Activated T-helper 2 cell treated with anti-CD3 and anti-CD28 coated beads, Interferon-gamma antibody, Interleukin-2, Interleukin-4, amounts not matched to agents 10 μg/mL and 5 μg/mL and 100 μg/mL, durations not matched to agents 14 hours and 24 hours and 36 hours (primary cell): ENCODE results near the gene UNC5A. TPM values are rescaled to one million over a fixed set of nuclear protein-coding genes. Genes with fewer than 3 reads are reported as not detected.

Experiments used
- DNase-seq: peaks from one replicate; pipeline ENCODE4 v3.0.0; 2021; ENCODE audit warnings: low spot score
- H3K27ac Mint-ChIP-seq: one replicate; pipeline ENCODE4 v1.8.0; 2021; ENCODE audit warnings: mixed read lengths
- H3K27me3 Mint-ChIP-seq: one replicate; pipeline ENCODE4 v1.8.0; 2021; ENCODE audit warnings: low read depth, mixed read lengths
- H3K36me3 Mint-ChIP-seq: one replicate; pipeline ENCODE4 v1.8.0; 2021; ENCODE audit warnings: low read depth, mixed read lengths
- H3K4me1 Mint-ChIP-seq: one replicate; pipeline ENCODE4 v1.8.0; 2021; ENCODE audit warnings: low read depth, mixed read lengths
- H3K4me3 Mint-ChIP-seq: one replicate; pipeline ENCODE4 v1.8.0; 2021; ENCODE audit warnings: low read depth, mild to moderate bottlenecking, moderate library complexity, mixed read lengths
- H3K9me3 Mint-ChIP-seq: one replicate; pipeline ENCODE4 v1.8.0; 2021; ENCODE audit warnings: mixed read lengths
- intact Hi-C: fragments of 100-400 bp; cut with micrococcal nuclease; formaldehyde crosslinking; loops from one replicate; pipeline ENCODE4 v1.15.1; 2023
- total RNA-seq: library from RNA; stranded (reverse); gene quantifications from 2 replicates; pipeline ENCODE4 v1.2.3, GENCODE V29; 2022

The UNC5A gene
- total RNA-seq, 1 donor from 2014 or later, result not detected

DNA sequence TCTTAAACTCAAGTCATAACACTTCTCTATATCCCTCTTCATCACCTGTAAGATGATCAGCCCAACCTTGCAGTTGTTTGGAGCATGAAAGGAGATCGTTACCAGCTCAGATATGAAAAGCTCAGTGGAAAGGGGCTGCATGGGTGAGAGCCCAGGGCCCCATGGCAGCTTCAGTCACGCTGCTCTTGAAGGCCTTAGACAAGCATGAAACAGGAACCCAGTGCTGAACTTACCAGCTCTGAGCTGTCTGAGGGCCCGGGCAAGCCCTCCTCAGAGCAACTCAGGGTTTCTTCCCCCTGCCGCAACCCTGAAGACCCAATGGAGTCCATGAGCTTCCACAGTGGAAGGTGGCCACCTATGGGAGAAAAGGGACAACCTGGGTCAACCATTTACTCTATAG, 85.5 kb downstream of the UNC5A start:
- Mint-ChIP-seq H3K4me3 (no peak overlapping the region), H3K27me3 (peaks cover 6% of the 10 kb centered on the region), H3K9me3 (no peaks in the 10 kb centered on the region), H3K27ac (no peak overlapping the region), H3K4me1 (peaks cover 10% of the 10 kb centered on the region), H3K36me3 (peaks cover 4% of the 10 kb centered on the region)
- DNase-seq, result no peak
- intact Hi-C loops, result no loop called here

DNA sequence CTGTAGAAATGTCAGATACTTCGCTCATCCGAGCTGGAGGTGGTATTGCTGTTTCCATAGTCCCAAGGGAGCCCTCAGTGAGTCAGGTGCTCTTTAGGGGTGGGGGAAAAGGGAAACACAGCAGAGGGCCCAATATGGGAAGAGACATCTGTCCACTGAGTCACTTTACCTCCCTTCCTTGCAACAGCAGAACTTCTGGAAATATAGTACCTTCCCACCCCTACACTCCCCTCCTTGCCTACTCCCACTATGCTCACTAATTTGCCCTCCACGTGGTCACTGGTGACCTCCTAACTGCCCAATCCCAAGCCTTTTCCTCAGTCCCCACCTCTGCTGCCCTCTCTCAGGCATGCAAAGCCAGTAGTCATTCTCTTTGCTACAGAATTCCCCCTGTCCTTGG, 86.9 kb downstream of the UNC5A start:
- H3K27ac Mint-ChIP-seq, result no peak overlapping the region
- H3K9me3 Mint-ChIP-seq, result no peaks in the 10 kb centered on the region
- no peak for DNase-seq
- intact Hi-C loops, result no loop called here
- no peaks in the 10 kb centered on the region for H3K27me3 Mint-ChIP-seq
- H3K4me1 Mint-ChIP-seq, result peaks cover 17% of the 10 kb centered on the region
- peaks cover 11% of the 10 kb centered on the region for H3K36me3 Mint-ChIP-seq
- no peak overlapping the region for H3K4me3 Mint-ChIP-seq

DNA sequence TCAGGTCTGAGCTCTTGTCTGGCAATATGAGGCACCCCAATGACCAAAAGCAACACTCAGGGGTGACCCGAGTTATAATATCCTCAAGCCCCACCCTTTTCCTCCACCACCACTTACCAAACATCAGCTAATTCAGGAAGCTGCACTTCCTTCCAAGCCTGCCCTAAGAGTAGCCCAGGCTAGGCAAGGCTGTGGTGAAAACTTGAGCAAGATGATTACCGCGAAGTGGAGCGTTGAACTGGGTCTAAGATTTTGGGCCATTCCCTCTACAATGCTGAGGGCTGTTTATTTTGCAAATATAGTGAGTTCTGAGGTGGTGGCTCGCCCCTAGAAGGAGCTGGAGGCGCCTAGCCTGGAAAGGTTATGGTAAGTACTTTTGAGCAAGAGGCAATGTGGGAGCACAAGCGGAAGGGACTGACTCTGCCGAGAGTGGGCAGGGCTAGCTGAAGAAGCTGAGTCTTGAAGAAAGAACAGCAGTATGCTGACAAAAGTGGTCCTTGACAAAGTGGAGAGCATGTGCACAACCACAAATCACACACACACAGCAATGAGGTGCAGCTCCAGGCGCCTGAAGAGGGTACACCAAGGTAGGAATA, 89.0 kb downstream of the UNC5A start, which contains the start of gene HK3:
Gene HK3, minus strand, starts transcription at position 51 of the 596 bp plus-strand sequence. CDS start 3,187 bp downstream, outside the sequence.
- peaks cover 17% of the 10 kb centered on the region for H3K4me1 Mint-ChIP-seq
- no peak within 1 kb of the TSS for H3K4me3 Mint-ChIP-seq
- H3K27me3 Mint-ChIP-seq, result no peaks in the 10 kb centered on the region
- peaks cover 26% of the 10 kb centered on the region for H3K36me3 Mint-ChIP-seq
- intact Hi-C loops, result no loop called here
- H3K27ac Mint-ChIP-seq, result peak within 1 kb of the TSS; percentile 12
- no peaks in the 10 kb centered on the region for H3K9me3 Mint-ChIP-seq
- no peak for DNase-seq

DNA sequence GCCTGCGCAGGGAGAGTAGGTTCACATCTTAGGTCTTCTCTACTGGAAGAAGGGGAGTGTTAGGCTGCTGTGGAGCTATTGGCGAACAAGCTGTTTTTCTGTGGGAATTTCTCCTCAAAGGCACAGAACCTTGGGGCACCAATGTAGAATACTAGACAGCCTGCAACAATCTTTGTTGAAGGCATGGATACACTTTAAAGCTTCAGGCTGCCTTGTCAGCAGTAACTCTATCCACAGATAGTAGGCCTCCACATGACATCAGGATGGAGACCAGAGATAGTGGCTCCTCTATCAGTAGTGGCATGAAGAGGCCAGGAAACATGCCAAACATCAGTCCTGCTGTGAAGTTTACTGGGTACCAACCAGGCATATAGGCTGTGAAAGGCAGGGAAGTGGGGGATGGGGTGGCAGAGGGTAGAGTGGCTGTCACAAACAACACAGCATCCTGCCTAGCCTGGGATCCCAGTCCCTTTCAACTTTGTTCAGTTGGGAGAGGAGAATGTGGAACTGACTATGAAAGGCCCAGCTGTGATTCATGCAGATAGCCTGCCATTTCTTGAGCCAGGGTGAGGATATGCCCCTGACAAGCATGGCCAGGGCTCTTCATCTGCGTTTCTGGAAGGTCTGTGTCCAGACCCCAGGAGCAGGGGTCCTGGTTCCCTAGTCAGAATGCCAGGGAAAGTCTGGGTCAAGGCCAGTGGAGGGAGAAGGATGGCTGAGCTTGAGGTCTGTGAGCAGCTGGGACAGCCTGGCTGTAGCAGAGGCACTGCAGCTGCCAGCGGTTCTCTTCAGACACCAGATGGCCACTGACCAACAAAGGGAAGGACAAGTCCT, 89.8 kb downstream of the UNC5A start:
- intact Hi-C loops, result loop anchor here (5.0 kb wide), 1 partner anchor 57 kb away; no protein-coding TSS in a partner anchor
- Mint-ChIP-seq H3K9me3 (no peaks in the 10 kb centered on the region), H3K4me3 (no peak overlapping the region), H3K36me3 (peaks cover 32% of the 10 kb centered on the region), H3K27me3 (no peaks in the 10 kb centered on the region), H3K4me1 (peaks cover 17% of the 10 kb centered on the region), H3K27ac (no peak overlapping the region)
- no peak for DNase-seq

GRCh38 chr5:176900780-176901204, 90.4 kb downstream of the UNC5A start:
- DNase-seq, result no peak
- Mint-ChIP-seq H3K27me3 (no peaks in the 10 kb centered on the region), H3K36me3 (peaks cover 38% of the 10 kb centered on the region), H3K27ac (no peak overlapping the region), H3K9me3 (no peaks in the 10 kb centered on the region), H3K4me3 (no peak overlapping the region), H3K4me1 (peaks cover 17% of the 10 kb centered on the region)
- intact Hi-C loops, result loop anchor here (5.0 kb wide), 1 partner anchor 57 kb away; no protein-coding TSS in a partner anchor

GRCh38 chr5:176901260-176902101, 91.1 kb downstream of the UNC5A start:
- H3K27ac Mint-ChIP-seq, result peak overlapping the region; percentile 81
- intact Hi-C loops, result loop anchor here (5.0 kb wide), 1 partner anchor 56 kb away; no protein-coding TSS in a partner anchor
- no peaks in the 10 kb centered on the region for H3K9me3 Mint-ChIP-seq
- H3K4me1 Mint-ChIP-seq, result peaks cover 17% of the 10 kb centered on the region
- H3K27me3 Mint-ChIP-seq, result no peaks in the 10 kb centered on the region
- no peak for DNase-seq
- peaks cover 45% of the 10 kb centered on the region for H3K36me3 Mint-ChIP-seq
- H3K4me3 Mint-ChIP-seq, result no peak overlapping the region

- no peak for DNase-seq
- Mint-ChIP-seq H3K27me3 (no peaks in the 10 kb centered on the region), H3K27ac (peak overlapping the region; percentile 81), H3K9me3 (no peaks in the 10 kb centered on the region), H3K4me1 (peaks cover 17% of the 10 kb centered on the region), H3K36me3 (peaks cover 52% of the 10 kb centered on the region), H3K4me3 (no peak overlapping the region)
- intact Hi-C loops, result loop anchor here (5.0 kb wide), 1 partner anchor 55 kb away; no protein-coding TSS in a partner anchor
These were observed 91.9 kb downstream of the UNC5A start for GRCh38 chr5:176902102-176902814.

DNA sequence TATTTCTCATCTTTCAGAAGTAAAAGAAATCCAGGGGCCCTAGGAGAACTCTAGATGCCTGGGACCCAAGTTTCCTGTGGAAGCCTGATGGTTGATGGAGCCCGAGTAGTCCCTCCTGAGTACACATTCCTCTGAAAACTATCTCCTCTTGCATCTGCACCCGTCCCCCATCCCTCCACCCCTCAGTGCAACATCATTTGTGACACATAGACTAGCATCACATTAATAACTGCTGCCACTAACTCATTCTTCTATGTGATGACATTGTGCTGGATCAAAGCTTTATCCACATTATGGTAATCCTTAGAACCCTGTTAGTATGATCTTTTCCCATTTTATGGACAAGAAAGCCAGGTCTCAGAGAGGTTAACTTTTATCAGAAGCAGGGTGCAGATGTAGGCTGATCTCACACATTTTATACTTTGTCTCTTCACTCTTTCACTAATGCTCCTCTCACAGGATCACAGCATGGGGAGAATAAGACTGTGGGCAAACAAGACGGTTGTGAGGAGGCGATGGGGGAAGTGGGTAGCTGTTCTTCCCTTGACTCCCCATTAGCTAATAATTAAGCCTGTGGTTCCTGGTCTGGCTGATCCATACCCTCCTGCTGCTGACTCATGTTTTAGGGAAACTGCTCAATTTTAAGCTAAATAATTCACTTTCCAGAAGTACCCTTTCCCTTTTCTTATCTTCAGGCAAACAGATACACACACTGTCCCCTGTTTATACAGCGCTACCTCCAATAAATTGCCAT, 92.7 kb downstream of the UNC5A start:
- no peak overlapping the region for H3K4me3 Mint-ChIP-seq
- no peaks in the 10 kb centered on the region for H3K27me3 Mint-ChIP-seq
- H3K9me3 Mint-ChIP-seq, result no peaks in the 10 kb centered on the region
- H3K4me1 Mint-ChIP-seq, result peaks cover 17% of the 10 kb centered on the region
- DNase-seq, result no peak
- H3K36me3 Mint-ChIP-seq, result peaks cover 60% of the 10 kb centered on the region
- intact Hi-C loops, result loop anchor here (5.0 kb wide), 1 partner anchor 54 kb away; no protein-coding TSS in a partner anchor
- peak overlapping the region; percentile 39 for H3K27ac Mint-ChIP-seq

- Mint-ChIP-seq H3K27me3 (no peaks in the 10 kb centered on the region), H3K27ac (no peak overlapping the region), H3K9me3 (no peaks in the 10 kb centered on the region), H3K4me3 (no peak overlapping the region), H3K4me1 (peaks cover 12% of the 10 kb centered on the region), H3K36me3 (peaks cover 64% of the 10 kb centered on the region)
- DNase-seq, result no peak
- intact Hi-C loops, result loop anchor here (5.0 kb wide), 1 partner anchor 53 kb away; no protein-coding TSS in a partner anchor
These were observed 93.9 kb downstream of the UNC5A start for GRCh38 chr5:176904276-176904675.

- no peak overlapping the region for H3K4me3 Mint-ChIP-seq
- H3K27ac Mint-ChIP-seq, result no peak overlapping the region
- H3K27me3 Mint-ChIP-seq, result no peaks in the 10 kb centered on the region
- peaks cover 75% of the 10 kb centered on the region for H3K36me3 Mint-ChIP-seq
- intact Hi-C loops, result no loop called here
- peaks cover 18% of the 10 kb centered on the region for H3K4me1 Mint-ChIP-seq
- DNase-seq, result no peak
- H3K9me3 Mint-ChIP-seq, result no peaks in the 10 kb centered on the region
These were observed 95.8 kb downstream of the UNC5A start for GRCh38 chr5:176906126-176906525.

- DNase-seq, result no peak
- intact Hi-C loops, result no loop called here
- no peak overlapping the region for H3K27ac Mint-ChIP-seq
- H3K36me3 Mint-ChIP-seq, result peaks cover 78% of the 10 kb centered on the region
- H3K9me3 Mint-ChIP-seq, result no peaks in the 10 kb centered on the region
- H3K4me1 Mint-ChIP-seq, result peaks cover 19% of the 10 kb centered on the region
- no peaks in the 10 kb centered on the region for H3K27me3 Mint-ChIP-seq
- H3K4me3 Mint-ChIP-seq, result no peak overlapping the region
These were observed 96.4 kb downstream of the UNC5A start for GRCh38 chr5:176906796-176907195.
